OCI-LY1 (cell line): Measurements from ENCODE around the gene LRRC4B.

Experiments
- EZH2 ChIP-seq: fragments of 200-600 bp; sonication (generic), shearing (Covaris generic); IDR thresholded peaks from 2 replicates; pipeline ENCODE4 v1.8.0; 2017; ENCODE audit warnings: borderline replicate concordance, mixed run types, mild to moderate bottlenecking, antibody characterized with exemption, low read length, moderate library complexity, mixed read lengths
- TF ChIP-seq, protein P1 (sequence below): fragments of 200-600 bp; sonication (generic), shearing (Covaris generic); IDR thresholded peaks from 2 replicates; pipeline ENCODE4 v1.5.1; 2017; ENCODE audit warnings: mild to moderate bottlenecking, antibody characterized with exemption, low read length, moderate library complexity, mixed read lengths

- TF ChIP-seq, protein P1, sequence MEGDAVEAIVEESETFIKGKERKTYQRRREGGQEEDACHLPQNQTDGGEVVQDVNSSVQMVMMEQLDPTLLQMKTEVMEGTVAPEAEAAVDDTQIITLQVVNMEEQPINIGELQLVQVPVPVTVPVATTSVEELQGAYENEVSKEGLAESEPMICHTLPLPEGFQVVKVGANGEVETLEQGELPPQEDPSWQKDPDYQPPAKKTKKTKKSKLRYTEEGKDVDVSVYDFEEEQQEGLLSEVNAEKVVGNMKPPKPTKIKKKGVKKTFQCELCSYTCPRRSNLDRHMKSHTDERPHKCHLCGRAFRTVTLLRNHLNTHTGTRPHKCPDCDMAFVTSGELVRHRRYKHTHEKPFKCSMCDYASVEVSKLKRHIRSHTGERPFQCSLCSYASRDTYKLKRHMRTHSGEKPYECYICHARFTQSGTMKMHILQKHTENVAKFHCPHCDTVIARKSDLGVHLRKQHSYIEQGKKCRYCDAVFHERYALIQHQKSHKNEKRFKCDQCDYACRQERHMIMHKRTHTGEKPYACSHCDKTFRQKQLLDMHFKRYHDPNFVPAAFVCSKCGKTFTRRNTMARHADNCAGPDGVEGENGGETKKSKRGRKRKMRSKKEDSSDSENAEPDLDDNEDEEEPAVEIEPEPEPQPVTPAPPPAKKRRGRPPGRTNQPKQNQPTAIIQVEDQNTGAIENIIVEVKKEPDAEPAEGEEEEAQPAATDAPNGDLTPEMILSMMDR, result peak; percentile 100
- TF ChIP-seq EZH2, result no peak
Measured at GRCh38 chr19:50556282-50557008, 11.8 kb downstream of the LRRC4B start.
